H1 (cell line): Measurements from ENCODE around the gene FAM240A. TPM values are rescaled to one million over a fixed set of nuclear protein-coding genes. Genes with fewer than 3 reads are reported as not detected.
"Not testable (repeated sequence)": the region's sequence is repeated elsewhere in the genome, so short reads cannot be mapped to it uniquely, and the experiment has no call there.

Source experiments
- CTCF ChIA-PET: fragments of 300-600 bp; sonication (Branson Sonifier 250); formaldehyde crosslinking; loops from one replicate; lab custom pipeline; 2021; ENCODE audit not compliant: partially characterized antibody; lab: Charles Lee
- POLR2A ChIA-PET: fragments of 300-600 bp; sonication (Branson Sonifier 250); formaldehyde crosslinking; loops from one replicate; lab custom pipeline; 2021; ENCODE audit warnings: inconsistent platforms; ENCODE audit not compliant: partially characterized antibody; lab: Charles Lee
- DNase-seq, 2 experiments: peaks; one replicate each; pipeline versions ENCODE4 v3.0.0 to v3.0.0-alpha.2; 2010 to 2022; ENCODE audit warnings: low spot score in 2 of 2, low read depth in 1 of 2, mixed read lengths in 1 of 2
- FAIRE-seq: peaks from 2 replicates; lab custom pipeline; 2011; peaks lifted over from hg19 to GRCh38; lab: Jason Lieb, UNC
- H2AFZ ChIP-seq: 2 replicates; pipeline ENCODE4 v1.8.1; 2012; ENCODE audit warnings: low read length, inconsistent platforms
- H2AK5ac ChIP-seq: 2 replicates; pipeline ENCODE4 v1.6.1; 2013; ENCODE audit warnings: low read depth, low read length
- H2BK120ac ChIP-seq: replicated peaks from 2 replicates; pipeline ENCODE3; 2013; ENCODE audit warnings: low read depth, low read length, inconsistent platforms
- H2BK12ac ChIP-seq: 2 replicates; pipeline ENCODE4 v1.6.1; 2013; ENCODE audit warnings: low read depth, low read length
- H2BK15ac ChIP-seq: 2 replicates; pipeline ENCODE4 v1.6.1; 2013; ENCODE audit warnings: low read length
- H2BK20ac ChIP-seq: 2 replicates; pipeline ENCODE4 v1.6.1; 2013; ENCODE audit warnings: low read length
- H2BK5ac ChIP-seq: 2 replicates; pipeline ENCODE4 v1.6.1; 2013; ENCODE audit warnings: low read depth, low read length
- H3K14ac ChIP-seq: 2 replicates; pipeline ENCODE4 v1.6.1; 2013; ENCODE audit warnings: inconsistent platforms; ENCODE audit not compliant: insufficient read length
- H3K18ac ChIP-seq: 2 replicates; pipeline ENCODE4 v1.6.1; 2013; ENCODE audit warnings: low read length; ENCODE audit errors: extremely low read depth
- H3K23ac ChIP-seq: 2 replicates; pipeline ENCODE4 v1.6.1; 2013; ENCODE audit warnings: inconsistent platforms; ENCODE audit not compliant: insufficient read length
- H3K23me2 ChIP-seq: 2 replicates; pipeline ENCODE4 v1.6.1; 2013; ENCODE audit warnings: low read depth, low read length
- H3K27ac ChIP-seq: 2 replicates; pipeline ENCODE4 v1.6.1; 2011; ENCODE audit warnings: low read depth, low read length, inconsistent platforms
- H3K27me3 ChIP-seq, 4 experiments: replicated peaks in 1 of 4; 1 replicate in 1 of 4; 2 replicates in 3 of 4; pipeline versions ENCODE4 v1.6.1 to v1.8.1; 2011 to 2013; ENCODE audit warnings: low read length in 3 of 4, mild to moderate bottlenecking in 3 of 4, inconsistent platforms in 2 of 4, mixed read lengths in 2 of 4, moderate library complexity in 1 of 4; ENCODE audit not compliant: control insufficient read depth in 3 of 4, insufficient read depth in 3 of 4; ENCODE audit errors: extremely low read depth in 1 of 4
- H3K36me3 ChIP-seq, 4 experiments: 2 replicates each; pipeline versions ENCODE4 v1.6.1 to v1.8.1; 2011 to 2013; ENCODE audit warnings: mild to moderate bottlenecking in 4 of 4, low read length in 3 of 4, moderate library complexity in 2 of 4, control low read depth in 1 of 4, inconsistent platforms in 1 of 4; ENCODE audit not compliant: insufficient read depth in 4 of 4, control insufficient read depth in 2 of 4
- H3K4ac ChIP-seq: replicated peaks from 2 replicates; pipeline ENCODE3; 2013; ENCODE audit warnings: low read length, low read depth, mixed read lengths, inconsistent platforms; ENCODE audit not compliant: insufficient read length
- H3K4me1 ChIP-seq, 4 experiments: replicated peaks in 1 of 4; 1 replicate in 1 of 4; 2 replicates in 3 of 4; pipeline versions ENCODE4 v1.6.1 to v1.8.1; 2011 to 2013; ENCODE audit warnings: low read length in 3 of 4, inconsistent platforms in 2 of 4, mixed read lengths in 1 of 4; ENCODE audit not compliant: insufficient read depth in 4 of 4, control insufficient read depth in 3 of 4
- H3K4me2 ChIP-seq, 2 experiments: 2 replicates each; pipeline versions ENCODE4 v1.6.1 to v1.8.1; 2011 to 2013; ENCODE audit warnings: low read depth in 2 of 2, low read length in 2 of 2, control low read depth in 1 of 2, inconsistent platforms in 1 of 2, mild to moderate bottlenecking in 1 of 2; ENCODE audit not compliant: insufficient read depth in 1 of 2
- H3K4me3 ChIP-seq, 4 experiments: fragments of 200-600, 300-600 bp in 1 of 4; sonication (generic), shearing (Covaris generic), sonication (Bioruptor Twin) in 1 of 4; 2 replicates each; pipeline versions ENCODE4 v1.5.1 to v1.8.1; 2011 to 2016; ENCODE audit warnings: low read length in 4 of 4, low read depth in 3 of 4, control low read depth in 2 of 4, inconsistent platforms in 2 of 4, mild to moderate bottlenecking in 2 of 4, mixed read lengths in 1 of 4, moderate library complexity in 1 of 4; ENCODE audit not compliant: insufficient read depth in 2 of 4; ENCODE audit errors: extremely low read depth in 1 of 4
- H3K56ac ChIP-seq: replicated peaks from 2 replicates; pipeline ENCODE3; 2013; ENCODE audit warnings: low read depth, mild to moderate bottlenecking, mixed read lengths, low read length, inconsistent platforms; ENCODE audit not compliant: insufficient read length
- H3K79me1 ChIP-seq: 2 replicates; pipeline ENCODE4 v1.6.1; 2013; ENCODE audit warnings: low read depth, low read length, control low read depth
- H3K79me2 ChIP-seq, 2 experiments: 2 replicates each; pipeline versions ENCODE4 v1.6.1 to v1.8.1; 2012 to 2013; ENCODE audit warnings: low read length in 2 of 2, mild to moderate bottlenecking in 2 of 2, inconsistent platforms in 1 of 2; ENCODE audit not compliant: insufficient read depth in 2 of 2, control insufficient read depth in 1 of 2
- H3K9ac ChIP-seq, 4 experiments: replicated peaks in 1 of 4; 1 replicate in 1 of 4; 2 replicates in 3 of 4; pipeline versions ENCODE4 v1.6.1 to v1.8.1; 2011 to 2013; ENCODE audit warnings: low read depth in 3 of 4, low read length in 3 of 4, control low read depth in 2 of 4, mild to moderate bottlenecking in 2 of 4, moderate library complexity in 2 of 4, inconsistent platforms in 1 of 4; ENCODE audit errors: extremely low read depth in 1 of 4
- H3K9me3 ChIP-seq, 2 experiments: 2 replicates each; pipeline versions ENCODE4 v1.6.1 to v1.8.1; 2012 to 2013; ENCODE audit warnings: mild to moderate bottlenecking in 2 of 2, moderate library complexity in 2 of 2, control low read depth in 1 of 2, inconsistent platforms in 1 of 2, low read depth in 1 of 2, low read length in 1 of 2, mixed read lengths in 1 of 2; ENCODE audit not compliant: insufficient read depth in 2 of 2
- H4K20me1 ChIP-seq, 2 experiments: replicated peaks in 1 of 2; 2 replicates each; pipeline versions ENCODE3 to v1.8.1; 2011 to 2013; ENCODE audit warnings: inconsistent platforms in 2 of 2, low read length in 2 of 2, mild to moderate bottlenecking in 1 of 2; ENCODE audit not compliant: insufficient read depth in 2 of 2, control insufficient read depth in 1 of 2
- H4K5ac ChIP-seq: 2 replicates; pipeline ENCODE4 v1.6.1; 2013; ENCODE audit warnings: low read length, low read depth, mixed read lengths, inconsistent platforms; ENCODE audit not compliant: insufficient read length
- H4K8ac ChIP-seq: 2 replicates; pipeline ENCODE4 v1.8.0; 2013; ENCODE audit warnings: mild to moderate bottlenecking, moderate library complexity, low read length, inconsistent platforms; ENCODE audit not compliant: insufficient read depth; ENCODE audit errors: extremely low read depth
- H4K91ac ChIP-seq: replicated peaks from 2 replicates; pipeline ENCODE3; 2013; ENCODE audit warnings: low read length, mixed read lengths, inconsistent platforms; ENCODE audit not compliant: insufficient read length
- PHF8 ChIP-seq: fragments of 200-600 bp; sonication (generic); conservative IDR thresholded peaks from 2 replicates; pipeline ENCODE4 v1.7.1; 2012; ENCODE audit warnings: low read depth, mild to moderate bottlenecking, inconsistent platforms, low read length, moderate library complexity
- POLR2AphosphoS5 ChIP-seq: IDR thresholded peaks from 2 replicates; pipeline ENCODE4 v1.6.1; 2011; ENCODE audit warnings: low read depth, low read length
- SIN3A ChIP-seq, 2 experiments: IDR thresholded peaks in 1 of 2; conservative IDR thresholded peaks in 1 of 2; 2 replicates each; pipeline ENCODE4 v1.6.1; 2011 to 2012; ENCODE audit warnings: low read length in 2 of 2, improper control_type of control experiment in 1 of 2, low read depth in 1 of 2, mild to moderate bottlenecking in 1 of 2
- TBP ChIP-seq: IDR thresholded peaks from 2 replicates; pipeline ENCODE4 v1.6.1; 2011; ENCODE audit warnings: low read depth, low read length, improper control_type of control experiment
- WGBS, 2 experiments: shearing (Covaris generic) in 1 of 2; methylation state at CpG; one replicate each; pipeline versions ENCODE4 v1.1.6 to v1.1.7; 2013 to 2015; ENCODE audit warnings: low lambda C conversion rate in 2 of 2, mixed read lengths in 2 of 2, inconsistent platforms in 1 of 2, low coverage in 1 of 2, missing lambda C conversion rate in 1 of 2; ENCODE audit not compliant: insufficient replicate concordance in 2 of 2, insufficient coverage in 1 of 2, insufficient read length in 1 of 2; ENCODE audit errors: extremely low coverage in 1 of 2, missing lambda C conversion rate in 1 of 2; 5-methylcytosine and 5-hydroxymethylcytosine counted together
- polyA plus RNA-seq, 7 experiments: library from polyadenylated mRNA; depleted of rRNA in 3 of 7; stranded (reverse) in 5 of 7; unstranded in 2 of 7; fragments of >200 nt in 5 of 7; fragments of 200-250 nt in 2 of 7; gene quantifications; 1 replicate in 5 of 7; 2 replicates in 1 of 7; 4 replicates in 1 of 7; pipeline versions ENCODE4 v1.2.1 to v1.2.3, GENCODE V29; 2011 to 2013; ENCODE audit warnings: missing spikeins in 2 of 7, mixed read lengths in 2 of 7
- total RNA-seq: library from RNA; stranded (reverse); fragmentation: NEBNext Ultra II Directional; extraction: Animal tissue kit (Norgen Biotek cat#: 25700); gene quantifications from 2 replicates; pipeline ENCODE4 v1.2.1, GENCODE V29; 2021

Gene FAM240A
- total and polyA plus RNA-seq, 2 of the 8 experiments (the other 6 are each of a cell fraction or from before 2014, with no cell fraction given), result 0.08 TPM; not detected in 1

- not testable (repeated sequence) for H2AFZ ChIP-seq, H3K9me3 ChIP-seq, H4K91ac ChIP-seq, H3K79me1 ChIP-seq, H2AK5ac ChIP-seq, H3K27me3 ChIP-seq, H3K14ac ChIP-seq, DNase-seq, H4K8ac ChIP-seq, H3K4ac ChIP-seq, H2BK20ac ChIP-seq, H2BK12ac ChIP-seq, H4K20me1 ChIP-seq, H2BK15ac ChIP-seq, H3K23ac ChIP-seq
- ChIA-PET CTCF (interaction anchor here (0.6 to 4.7 kb wide), 6 partner anchors 9 to 89 kb away, joined by 3 to 26 read pairs (median 4); no protein-coding TSS in a partner anchor), POLR2A (interaction anchor here (0.7 to 11.9 kb wide), 16 partner anchors 9 to 115 kb away, joined by 3 to 213 read pairs (median 5); partner anchors contain the start of genes FAM240A and LRRC2)
- 0% methylated on average over 12 of the region's 18 CpGs; no CpG with 5 or more reads in 1 of the 2 experiments for WGBS, 2 experiments
- H3K4me3 ChIP-seq, result peak overlapping the region; percentile 54 to 97 (median 76)
- TF ChIP-seq POLR2AphosphoS5 (0 out of 2 replicates have a peak, but pooled peaks have one; percentile 14), TBP (peak; percentile 56; the same call in 1 of the 2 replicates), SIN3A (conservative IDR thresholded peaks at IDR 0.05 in 1 of 2, IDR thresholded peaks at IDR 0.05 in 1 of 2; ENCODE audit: low read depth in 1 of 2, low read length in 2 of 2) (peak; percentile 13 to 46; a peak in 2 of 4 replicates), PHF8 (0 out of 2 replicates have a peak, but pooled peaks have one; percentile 36)
- peak overlapping the region; percentile 62; the same call in 1 of the 2 replicates for H3K18ac ChIP-seq
- peak overlapping the region; percentile 38 for H4K5ac ChIP-seq
- peak overlapping the region; percentile 48 for H2BK120ac ChIP-seq
- peaks cover 14 to 37% of the 10 kb centered on the region in 2 experiments for H3K79me2 ChIP-seq
- peaks cover 15 to 36% (median 18%) of the 10 kb centered on the region in 4 experiments; a peak in 6 of 7 replicates for H3K4me1 ChIP-seq
- peak overlapping the region; percentile 42 to 84 (median 59) for H3K9ac ChIP-seq
- peak overlapping the region; percentile 3; the same call in 1 of the 2 replicates for H3K27ac ChIP-seq
- H3K4me2 ChIP-seq, result peak overlapping the region; percentile 85 to 86
- FAIRE-seq, result peak; percentile 92
- peaks cover 11 to 42% (median 27%) of the 10 kb centered on the region in 4 experiments for H3K36me3 ChIP-seq
- H2BK5ac ChIP-seq, result peak overlapping the region; percentile 84; the same call in 1 of the 2 replicates
- peak overlapping the region; percentile 85 for H3K56ac ChIP-seq
- peaks cover 25% of the 10 kb centered on the region for H3K23me2 ChIP-seq
Observed at GRCh38 chr3:46577580-46578249, 34.6 kb upstream of the FAM240A start.
